Stimulated activated CD8-positive, alpha-beta memory T cell treated with anti-CD3 and anti-CD28 coated beads, Interleukin-15, amount 100 ng/mL, for 24 hours (primary cell): Measurements from ENCODE around the gene TTC39C.
"Not testable (repeated sequence)": the region's sequence is repeated elsewhere in the genome, so short reads cannot be mapped to it uniquely, and the experiment has no call there.

Experiments used
- DNase-seq: peaks from one replicate; pipeline ENCODE4 v3.0.0-alpha.2; 2020; ENCODE audit warnings: low read depth

The TTC39C gene

DNA sequence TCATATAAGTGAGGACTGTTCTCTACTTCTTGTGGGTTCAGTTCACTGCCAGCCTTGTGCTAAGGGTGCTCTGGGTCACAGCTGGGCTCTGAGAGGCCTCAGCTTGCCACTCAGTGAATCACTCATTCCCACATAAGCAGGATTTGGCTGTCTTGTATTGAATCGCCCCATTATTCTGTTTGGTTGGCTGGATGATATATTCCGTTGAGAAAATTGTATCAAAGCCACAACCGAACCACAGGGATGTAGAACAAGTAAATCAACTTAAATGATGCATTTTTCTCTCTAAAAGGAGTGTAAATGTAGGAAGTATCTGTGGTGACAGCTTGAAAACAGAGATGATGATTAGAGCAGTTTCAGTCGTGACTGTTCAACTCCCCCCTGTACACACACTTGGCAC, 39.6 kb downstream of the TTC39C start:
- DNase-seq: no peak

DNA sequence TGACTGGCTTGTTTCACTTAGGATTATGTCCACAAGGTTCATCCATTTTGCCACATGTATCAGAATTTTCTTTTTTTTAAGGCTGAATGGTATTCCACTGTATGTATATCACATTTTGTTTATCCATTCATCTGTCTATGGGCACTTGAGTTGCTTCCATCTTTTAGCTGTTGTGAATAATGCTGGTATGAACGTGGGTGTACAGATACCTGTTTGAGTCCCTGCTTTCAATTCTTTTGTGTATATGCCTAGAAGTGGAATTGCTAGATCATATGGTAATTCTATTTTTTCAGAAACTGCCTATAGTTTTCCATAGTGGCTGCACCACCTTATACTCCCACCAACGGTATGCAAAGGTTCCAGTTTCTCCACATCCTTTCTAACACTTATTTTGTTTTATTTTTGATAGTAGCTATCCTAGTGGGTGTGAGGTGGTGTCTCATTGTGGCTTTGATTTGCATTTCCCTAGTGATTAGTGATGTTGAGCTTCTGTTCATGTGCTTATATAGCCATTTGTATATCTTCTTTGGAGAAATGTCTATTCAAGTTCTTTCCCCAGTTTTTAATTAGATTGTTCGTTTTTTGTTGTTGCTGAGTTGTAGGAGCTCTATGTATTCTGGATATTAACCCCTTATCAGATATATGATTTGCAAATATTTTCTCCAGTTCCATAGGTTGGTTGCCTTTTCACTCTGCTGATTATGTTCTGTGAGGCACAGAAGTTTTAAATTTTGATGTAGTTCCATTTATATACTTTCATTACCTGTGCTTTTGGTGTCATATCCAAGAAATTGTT, 40.7 kb downstream of the TTC39C start:
- DNase-seq: no peak

DNA sequence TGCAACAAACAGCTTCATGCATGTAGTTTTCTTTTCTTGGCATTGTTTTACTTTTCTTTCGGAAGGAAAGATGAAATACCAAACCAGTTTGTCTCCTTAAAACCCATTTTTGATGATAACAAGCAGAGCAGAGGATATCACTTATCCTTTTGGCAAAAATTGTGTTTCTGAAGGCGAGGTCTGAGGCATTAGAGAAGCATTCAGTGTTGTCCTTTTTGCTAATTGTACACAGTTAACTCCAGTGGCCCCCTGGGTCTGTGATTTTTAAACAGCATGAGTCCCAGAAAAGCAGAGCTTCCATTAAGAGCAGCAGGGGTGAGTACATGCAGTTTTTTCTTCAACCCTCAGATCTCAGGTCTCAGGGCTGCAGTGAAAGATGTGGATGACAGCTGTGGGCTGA, 41.3 kb downstream of the TTC39C start:
- no peak for DNase-seq

DNA sequence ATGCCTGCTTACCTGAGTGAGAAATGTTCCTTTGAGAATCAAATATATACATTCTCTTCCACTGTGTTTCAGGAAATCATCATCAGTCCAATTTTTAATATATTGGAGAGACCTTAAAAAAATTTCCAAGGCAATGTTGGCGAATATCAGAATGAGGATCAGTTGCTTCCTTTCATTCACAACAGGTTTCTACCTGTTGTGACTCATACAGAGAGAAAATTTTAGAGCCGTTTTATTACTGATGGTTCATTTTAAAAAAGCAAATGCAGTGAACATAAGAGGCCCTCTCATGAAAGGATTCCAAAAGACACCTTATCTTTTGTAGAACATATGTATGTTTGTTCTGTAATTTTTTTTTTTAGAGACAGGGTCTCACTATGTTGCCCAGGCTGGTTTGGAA, 42.0 kb downstream of the TTC39C start:
- DNase-seq: no peak

DNA sequence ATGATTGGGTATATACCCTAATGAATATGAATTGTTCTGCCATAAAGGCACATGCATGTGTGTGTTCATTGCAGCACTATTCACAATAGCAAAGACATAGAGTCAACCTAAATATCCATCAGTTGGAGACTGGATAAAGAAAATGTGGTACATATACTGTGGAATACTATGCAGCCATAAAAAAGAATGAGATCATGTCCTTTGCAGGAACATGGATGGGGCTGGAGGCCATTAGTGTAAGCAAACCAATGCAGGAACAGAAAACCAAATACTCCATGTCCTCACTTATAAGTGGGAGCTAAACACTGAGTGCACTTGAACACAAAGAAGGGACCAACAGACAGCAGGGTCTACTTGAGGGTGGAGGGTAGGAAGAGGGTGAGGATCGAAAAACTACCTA, 43.2 kb downstream of the TTC39C start:
- DNase-seq: no peak

DNA sequence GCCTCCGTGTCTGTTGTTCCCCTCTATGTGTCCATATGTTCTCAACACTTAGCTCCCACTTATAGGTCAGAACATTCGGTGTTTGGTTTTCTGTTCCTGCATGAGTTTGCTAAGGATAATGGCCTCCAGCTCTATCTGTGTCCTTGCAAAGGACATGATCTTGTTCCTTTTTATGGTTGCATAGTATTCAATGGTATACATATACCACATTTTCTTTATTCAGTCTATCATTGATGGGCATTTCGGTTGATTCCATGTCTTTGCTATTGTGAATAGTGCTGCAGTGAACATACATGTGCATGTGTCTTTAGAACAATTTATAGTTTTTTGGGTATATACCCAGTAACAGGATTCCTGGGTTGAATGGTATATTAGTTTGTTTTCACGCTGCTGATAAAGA, 44.8 kb downstream of the TTC39C start:
- DNase-seq: not testable (repeated sequence)

DNA sequence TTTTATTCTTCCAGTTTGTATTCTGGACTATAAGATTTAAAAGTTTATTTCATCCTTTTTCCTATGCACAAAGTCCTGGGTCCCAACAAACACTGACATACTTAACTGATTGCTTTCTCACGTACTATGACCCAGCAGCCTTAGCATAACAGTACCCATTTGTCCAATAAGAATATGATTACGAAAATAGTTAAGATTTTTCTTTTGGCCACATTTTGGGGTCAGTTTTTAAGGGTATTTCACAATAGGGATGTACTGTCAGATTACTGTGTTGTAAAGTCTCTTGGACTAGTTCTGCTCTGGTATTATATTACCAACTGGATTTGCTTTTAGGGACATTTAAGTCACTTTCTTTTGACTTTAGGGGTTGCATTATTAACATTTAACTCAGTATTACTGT, 46.1 kb downstream of the TTC39C start:
- no peak for DNase-seq

DNA sequence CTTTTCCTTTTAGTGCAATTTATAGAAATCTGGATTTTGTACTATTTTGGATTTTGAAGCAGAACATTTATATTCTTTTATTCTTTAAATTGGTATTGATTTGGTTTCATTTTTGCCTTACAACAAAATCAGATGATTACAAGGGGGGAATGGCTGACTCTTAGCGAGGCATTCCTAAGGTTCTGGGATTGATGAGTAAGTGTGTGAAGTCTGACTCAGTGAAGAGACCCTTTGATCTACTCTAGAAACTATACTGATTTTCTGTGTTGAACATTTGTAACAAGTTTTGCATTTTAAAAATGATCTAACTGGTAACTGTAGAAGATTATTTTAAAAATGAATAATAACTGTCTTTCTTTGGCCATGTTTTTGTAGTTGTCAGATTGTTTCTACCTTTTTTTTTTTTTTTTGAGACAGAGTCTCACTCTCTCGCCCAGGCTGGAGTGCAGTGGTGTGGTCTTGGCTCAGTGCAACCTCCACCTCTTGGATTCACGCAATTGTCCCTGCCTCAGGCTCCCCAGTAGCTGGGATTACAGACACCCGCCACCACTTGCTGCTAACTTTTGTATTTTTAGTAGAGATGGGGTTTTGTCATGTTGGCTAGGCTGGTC, 48.7 kb downstream of the TTC39C start:
- no peak for DNase-seq

DNA sequence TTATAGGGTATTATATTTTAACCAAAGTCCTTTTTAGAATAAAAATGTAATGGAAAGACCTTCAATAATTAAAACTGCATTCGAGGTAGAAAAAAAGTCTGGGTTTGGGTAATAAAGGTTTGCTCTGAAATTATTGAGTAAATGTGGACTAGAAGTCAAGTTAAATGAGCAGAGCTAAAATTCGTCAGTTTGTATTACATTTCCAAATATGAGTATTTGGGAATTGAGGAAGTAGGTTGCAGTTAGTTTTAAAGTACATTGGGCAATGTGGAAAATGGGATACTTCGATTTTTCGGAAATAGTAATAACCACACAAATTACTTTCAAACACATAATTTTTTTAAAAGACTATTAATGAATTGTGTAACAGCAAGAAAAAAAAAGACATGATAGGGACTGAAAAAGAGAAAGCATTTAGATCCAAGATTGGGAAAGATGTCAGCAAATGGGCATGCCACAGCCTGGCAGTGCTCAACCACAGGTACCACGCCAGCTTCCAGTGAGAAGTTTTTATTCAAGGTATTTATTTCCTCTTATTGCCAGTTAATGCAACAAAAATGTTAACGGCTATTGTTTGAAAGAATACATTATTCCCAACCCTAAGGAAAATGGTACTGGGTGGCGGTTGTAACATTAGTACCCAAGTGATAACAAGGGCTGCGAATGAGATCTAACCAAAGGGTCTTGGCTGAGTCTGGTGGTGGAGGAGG, 50.0 kb downstream of the TTC39C start:
- no peak for DNase-seq

DNA sequence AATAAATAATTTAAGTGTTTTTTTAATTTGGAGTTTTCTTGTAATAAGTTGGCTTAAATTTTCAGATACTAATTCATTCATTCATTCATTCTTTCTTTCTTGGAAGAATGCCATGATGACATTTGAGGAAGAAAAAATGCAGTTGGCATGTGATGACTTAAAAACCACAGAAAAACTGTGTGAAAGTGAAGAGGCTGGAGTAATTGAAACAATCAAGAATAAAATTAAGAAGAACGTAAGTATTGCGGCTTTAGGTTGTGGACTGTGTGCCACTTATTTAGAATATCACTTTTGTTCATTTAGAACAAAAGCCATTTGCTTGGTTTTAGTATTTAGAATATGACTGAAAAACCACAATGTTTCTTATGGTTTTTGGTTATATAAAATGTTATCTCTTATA, 51.4 kb downstream of the TTC39C start:
- DNase-seq: no peak

DNA sequence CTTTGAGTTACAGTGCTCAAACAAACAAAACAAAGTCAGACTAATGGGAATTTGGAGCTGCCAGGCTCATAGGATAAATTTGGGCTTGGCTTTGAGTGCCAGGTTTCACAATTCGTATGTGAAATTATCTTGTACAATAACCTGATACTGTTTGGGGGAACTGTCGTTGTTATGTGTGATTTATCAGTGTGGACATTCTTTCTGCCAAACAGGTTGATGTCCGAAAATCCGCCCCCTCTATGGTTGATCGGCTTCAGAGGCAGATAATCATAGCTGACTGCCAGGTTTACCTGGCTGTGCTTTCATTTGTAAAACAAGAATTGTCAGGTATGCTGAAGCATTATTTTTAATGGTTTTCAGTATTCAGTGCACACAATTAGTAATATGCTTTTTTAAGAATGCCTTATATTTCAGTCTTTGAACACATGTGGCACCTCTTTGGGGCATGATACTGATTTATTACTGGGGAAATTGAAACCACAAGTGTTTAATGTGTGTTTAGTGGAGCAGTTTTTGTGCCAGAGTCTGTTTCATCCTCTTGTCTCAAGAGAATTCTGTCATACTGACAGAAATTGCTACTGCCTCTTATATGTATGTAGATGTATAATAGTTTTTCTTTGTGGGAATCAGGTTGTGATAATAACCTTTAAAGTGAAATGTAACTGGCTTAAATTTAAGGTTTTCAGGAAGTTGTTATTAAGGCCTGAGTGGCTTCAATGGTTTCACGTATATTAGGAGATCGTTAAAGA, 54.6 kb downstream of the TTC39C start:
- DNase-seq: no peak

DNA sequence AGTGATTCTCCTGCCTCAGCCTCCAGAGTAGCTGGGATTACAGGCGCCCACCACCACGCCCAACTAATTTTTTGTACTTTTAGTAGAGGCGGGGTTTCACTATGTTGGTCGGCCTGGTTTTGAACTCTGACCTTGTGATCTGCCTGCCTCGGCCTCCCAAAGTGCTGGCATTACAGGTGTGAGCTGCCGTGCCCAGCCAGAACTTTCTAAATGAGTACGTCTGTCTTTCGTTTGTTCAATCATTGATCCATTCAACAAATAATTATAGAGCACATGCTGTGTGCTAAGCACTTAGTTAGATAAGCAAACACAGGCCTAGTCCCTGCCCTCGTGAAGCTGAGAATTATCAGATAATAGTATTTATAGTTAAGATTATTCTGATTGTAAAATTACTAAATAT, 56.5 kb downstream of the TTC39C start:
- no peak for DNase-seq

DNA sequence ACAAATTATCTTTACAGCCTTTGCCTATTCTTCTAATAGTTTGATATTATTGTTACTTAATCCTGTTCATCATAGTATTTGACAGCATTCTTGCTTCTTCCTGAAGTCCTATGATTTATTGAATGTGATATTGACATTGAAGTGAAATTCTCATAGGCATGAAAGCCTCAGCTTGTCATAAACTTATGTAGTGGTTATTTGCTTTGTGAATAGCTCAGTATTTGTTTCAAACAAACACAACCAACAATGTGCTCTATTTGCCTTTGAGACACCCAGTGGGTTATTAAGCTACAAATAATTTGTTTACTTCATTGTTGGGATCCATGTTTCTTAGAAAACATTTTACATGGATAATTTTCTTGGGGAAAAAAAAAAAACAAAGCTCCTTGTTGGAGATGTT, 57.2 kb downstream of the TTC39C start:
- no peak for DNase-seq

DNA sequence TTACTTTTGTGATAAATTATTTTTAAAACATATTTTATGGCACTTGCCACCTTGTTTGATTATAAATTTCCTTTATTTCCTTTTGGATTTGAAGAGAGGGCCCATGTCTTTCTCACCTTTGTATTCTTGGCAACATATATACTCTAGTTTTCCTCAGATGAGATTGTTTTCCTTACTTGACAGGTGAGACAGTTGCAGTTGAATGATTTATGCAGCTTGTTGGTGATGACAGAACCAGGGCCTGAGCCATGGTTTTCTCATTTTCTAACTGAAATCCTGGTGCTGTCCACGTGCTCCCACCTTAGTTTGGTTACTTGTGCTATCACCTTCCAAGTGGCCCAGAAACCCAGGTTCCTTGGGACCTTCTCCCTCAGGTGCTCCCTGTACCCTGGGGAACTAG, 58.2 kb downstream of the TTC39C start:
- no peak for DNase-seq

DNA sequence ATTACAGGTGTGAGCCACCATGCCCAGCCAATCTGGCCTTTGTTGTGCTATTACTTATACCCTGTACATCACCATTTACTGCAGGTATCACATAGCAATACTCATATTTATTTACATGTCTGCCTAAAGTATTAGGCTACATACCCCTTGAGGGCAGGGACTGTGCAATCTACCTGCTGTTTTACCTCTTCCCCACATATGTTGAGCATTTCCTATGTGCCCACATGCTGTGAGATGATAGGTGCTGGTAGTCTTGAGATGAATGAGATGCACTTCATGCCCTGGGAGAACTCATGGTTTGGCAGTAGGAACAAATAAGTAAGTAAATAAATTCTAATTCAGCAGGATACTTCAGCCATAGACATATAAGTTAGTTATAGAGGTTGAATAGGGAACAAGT, 59.2 kb downstream of the TTC39C start:
- no peak for DNase-seq

DNA sequence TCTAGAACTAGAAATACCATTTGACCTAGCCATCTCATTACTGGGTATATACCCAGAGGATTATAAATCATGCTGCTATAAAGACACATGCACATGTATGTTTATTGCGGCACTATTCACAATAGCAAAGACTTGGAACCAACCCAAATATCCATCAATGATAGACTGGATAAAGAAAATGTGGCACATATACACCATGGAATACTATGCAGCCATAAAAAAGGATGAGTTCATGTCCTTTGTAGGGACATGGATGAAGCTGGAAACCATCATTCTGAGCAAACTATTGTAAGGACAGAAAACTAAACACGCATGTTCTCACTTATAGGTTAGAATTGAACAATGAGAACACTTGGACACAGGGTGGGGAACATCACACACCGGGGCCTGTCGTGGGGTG, 60.2 kb downstream of the TTC39C start:
- not testable (repeated sequence) for DNase-seq

DNA sequence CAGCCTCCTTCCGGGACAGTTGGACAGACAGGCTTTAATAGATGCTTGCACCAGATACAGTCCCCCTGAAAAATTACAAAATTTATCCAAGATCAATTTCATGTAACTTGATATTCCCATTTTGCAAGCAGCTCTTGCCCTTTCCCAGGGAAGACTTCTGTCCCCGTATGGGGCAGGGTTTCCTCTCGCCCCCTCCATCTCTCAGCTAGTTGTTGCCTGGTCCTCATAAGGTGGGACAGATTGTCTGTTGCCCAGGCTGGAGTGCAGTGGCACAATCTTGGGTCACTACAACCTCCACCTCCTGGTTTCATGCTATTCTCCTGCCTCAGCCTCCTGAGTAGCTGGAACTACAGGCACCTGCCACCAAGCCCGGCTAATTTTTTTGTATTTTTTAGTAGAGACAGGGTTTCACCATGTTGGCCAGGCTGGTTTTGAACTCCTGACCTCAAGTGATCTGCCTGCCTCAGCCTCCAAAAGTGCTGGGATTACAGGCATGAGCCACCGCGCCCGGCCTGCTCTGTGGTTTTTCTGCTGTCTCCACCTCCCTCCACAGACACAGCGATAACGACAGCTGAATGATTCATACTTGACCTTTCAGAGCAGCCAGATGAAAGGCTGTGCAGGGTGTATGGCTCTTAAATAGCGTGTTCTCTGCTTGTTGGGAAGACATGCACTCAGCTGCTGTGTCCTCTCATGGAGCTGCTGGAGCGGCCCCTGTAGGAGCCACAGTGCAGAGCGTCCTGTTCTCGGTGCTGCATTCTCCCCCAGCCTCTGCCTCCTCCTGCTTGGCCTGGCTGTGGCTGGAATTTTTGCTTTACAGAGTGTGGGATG, 61.4 kb downstream of the TTC39C start:
- DNase-seq: peak; percentile 35

DNA sequence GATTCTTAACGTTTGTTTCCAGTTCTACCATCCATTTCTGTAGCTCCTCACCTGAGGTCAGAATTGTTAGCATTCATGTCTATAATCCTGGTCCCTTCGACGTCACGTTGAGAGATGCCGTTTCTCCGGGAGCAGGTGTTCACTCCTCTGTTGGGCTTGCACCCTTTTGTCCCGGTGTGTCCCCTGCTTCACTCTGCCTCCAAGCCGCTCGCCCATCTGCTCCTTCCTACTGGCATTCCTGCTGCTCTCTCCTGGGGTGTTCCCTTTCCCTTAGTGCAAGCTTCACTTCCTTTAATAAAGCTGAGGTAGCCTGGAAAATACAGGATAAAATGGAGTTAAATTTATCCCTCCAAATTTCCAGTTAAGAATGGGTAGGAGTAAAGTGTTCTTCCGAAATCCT, 62.4 kb downstream of the TTC39C start:
- no peak for DNase-seq

DNA sequence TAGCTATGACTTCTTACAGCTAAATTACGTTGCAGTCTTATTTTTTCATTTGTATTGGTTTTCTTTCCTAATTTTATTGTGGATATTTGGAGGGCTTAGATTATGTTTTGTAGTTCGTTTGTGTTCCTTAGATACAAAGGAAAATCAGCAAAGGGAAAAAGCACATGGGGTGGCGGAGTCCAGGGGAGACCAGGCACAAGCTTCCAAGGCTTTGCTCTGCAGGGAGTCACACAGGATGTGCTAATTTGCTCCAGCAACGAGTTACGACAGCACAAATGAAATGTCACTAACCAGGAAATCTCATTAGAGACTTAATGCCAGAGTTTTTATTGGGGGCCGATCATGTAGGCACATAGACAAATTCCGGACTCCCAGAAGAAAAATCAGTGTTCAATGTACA, 63.8 kb downstream of the TTC39C start:
- DNase-seq: no peak

DNA sequence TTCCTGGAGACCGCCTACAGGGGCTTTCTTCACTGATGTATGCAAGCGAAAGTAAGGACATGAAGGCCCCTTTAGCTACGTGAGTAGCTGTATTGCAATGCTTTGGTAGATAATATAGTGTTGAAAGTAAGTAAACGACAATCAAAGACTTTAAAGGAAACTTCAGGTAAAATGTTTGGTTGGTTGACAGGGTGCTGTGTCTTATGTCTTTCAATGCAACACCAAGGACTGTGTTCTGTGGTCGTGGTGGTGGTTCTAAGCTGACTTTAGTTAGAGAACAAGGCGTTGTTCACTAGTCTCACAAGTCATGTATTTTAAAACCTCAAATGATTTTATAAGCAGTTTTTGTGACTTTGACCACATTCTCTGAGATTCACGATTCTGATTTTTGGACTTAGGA, 66.3 kb downstream of the TTC39C start:
- DNase-seq: no peak

DNA sequence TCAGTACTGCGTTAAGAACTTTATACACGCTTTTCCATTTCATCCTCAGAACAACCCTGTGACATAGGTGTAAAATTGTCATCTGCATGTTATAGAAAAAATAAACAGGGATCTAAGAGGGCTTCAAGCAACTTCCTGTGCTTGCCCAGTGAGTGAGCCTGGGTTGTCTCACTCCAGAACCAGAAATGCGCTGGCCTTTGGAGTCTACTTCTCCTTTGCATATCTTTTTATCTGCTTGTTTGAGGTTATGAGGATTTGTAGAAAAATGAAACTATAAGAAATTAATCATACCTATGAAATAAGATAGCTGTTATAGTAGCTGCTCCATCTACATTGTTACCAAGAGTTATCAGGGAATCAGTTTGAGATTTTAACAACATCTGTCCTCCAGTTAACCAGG, 69.0 kb downstream of the TTC39C start:
- no peak for DNase-seq

DNA sequence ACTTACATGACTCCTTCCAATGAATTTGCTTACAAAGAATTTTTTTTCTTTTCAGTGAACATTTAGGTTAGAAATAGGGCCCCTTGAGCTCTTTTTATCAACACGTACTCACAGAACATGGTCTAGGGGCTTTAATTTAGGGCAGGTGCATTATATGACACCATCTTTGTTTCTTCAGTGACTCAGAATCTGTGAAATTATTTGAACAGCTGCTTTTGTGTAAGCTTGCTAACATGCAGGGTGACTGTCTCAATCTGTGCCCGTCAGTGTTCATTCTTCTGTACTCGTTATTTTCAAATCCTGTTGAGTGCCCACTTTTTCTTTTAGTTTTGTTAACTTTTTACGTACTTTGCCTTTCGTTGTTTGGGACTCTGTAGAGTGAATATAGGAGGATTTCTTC, 71.5 kb downstream of the TTC39C start:
- no peak for DNase-seq
